ENCODE measurements around the gene FAM124B.
"Not testable (repeated sequence)": the region's sequence is repeated elsewhere in the genome, so short reads cannot be mapped to it uniquely, and the experiment has no call there.

FAM124B gene

DNA sequence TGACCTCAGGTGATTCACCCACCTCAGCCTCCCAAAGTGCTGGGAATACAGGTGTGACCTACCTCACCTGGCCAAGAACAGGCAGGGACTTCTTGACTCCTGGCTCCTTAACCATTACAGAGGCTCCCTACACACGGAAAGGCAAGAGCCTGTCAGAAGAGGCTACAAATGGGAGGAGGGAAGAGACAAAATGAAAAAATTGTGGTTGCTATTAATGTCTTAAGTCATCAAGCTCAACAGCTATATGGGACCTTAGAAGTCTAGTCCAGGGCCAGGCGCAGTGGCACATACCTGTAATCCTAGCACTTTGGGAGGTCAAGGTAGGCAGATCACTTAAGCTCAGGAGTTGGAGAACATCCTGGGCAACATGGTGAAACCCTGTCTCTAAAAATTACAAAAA is 11.5 kb upstream of the FAM124B start:
- DNase-seq: no peak
- no peak for ATAC-seq

DNA sequence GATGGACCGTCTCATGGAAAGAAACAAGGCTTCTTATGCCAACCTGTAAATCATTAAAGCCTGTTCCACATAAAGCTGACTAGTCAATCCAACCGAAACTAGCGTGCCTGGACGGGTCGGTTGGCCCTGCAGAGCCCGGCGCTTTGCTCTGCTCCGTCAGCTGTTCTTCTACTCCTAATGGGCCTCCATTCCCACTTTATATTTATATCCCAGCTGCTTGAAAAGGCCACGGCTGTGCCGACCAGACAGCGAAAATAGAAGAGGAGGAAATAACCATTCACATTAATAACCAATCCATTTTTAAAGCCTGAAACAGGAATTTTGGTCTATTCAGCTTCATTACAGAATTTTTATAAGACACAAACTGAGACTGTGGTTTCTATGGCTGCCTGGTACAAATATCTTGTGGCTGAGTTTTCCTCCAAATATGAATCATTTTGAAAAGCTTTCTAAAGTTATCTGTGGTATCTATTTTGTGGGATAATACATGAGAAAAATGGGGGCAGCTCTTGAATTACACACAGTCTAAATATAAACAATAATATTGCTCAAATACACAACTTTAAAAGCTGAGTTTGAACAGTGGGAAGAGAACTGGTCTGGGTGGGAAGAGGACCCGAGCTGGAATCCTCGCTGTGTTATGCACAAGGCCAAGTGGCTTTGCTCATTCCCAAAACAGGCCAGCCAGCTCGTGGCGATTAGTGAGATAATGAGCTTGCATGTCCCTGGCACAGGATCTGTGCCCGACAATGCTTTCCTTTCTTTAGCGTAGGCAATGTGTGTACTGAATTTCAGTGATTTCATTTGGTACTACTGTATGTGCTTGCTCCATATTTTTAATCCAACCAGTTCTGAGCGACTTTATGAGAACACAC is 10.5 kb upstream of the FAM124B start:
- no peak for ATAC-seq
- DNase-seq: no peak

DNA sequence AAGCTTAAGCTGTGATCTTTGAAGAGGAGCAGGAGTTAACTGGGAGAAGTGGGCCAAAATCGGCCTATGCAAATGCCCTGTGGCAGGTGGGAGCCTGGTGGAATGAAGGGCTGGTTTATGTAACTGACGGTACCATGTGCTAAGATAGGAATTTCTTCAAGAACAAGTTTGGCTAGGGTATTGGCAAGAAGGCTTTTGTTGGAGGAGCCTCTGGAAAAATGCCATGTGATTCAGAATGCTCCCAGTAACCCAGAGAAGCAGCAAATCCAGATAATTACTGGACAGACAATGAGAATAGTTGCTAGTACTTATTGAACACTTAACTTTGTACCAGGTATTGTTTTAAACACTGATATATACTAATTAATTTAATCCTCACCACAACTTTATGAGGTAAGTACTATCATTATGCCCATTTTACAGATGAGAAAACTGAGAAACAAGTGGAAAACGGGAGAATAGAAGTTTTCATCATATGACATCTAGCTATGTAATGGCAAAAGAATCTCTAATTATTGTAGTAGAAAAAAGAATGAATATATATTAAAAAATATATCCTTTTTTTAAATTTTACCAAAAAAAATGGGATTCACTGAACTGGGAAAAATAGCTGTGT is 9.1 kb upstream of the FAM124B start:
- no peak for ATAC-seq
- no peak for DNase-seq

GRCh38 chr2:224408676-224409075 is 6.8 kb upstream of the FAM124B start:
- DNase-seq (no peak), ATAC-seq (no peak)

GRCh38 chr2:224407241-224407701 is 5.4 kb upstream of the FAM124B start:
- no peak for ATAC-seq

DNA sequence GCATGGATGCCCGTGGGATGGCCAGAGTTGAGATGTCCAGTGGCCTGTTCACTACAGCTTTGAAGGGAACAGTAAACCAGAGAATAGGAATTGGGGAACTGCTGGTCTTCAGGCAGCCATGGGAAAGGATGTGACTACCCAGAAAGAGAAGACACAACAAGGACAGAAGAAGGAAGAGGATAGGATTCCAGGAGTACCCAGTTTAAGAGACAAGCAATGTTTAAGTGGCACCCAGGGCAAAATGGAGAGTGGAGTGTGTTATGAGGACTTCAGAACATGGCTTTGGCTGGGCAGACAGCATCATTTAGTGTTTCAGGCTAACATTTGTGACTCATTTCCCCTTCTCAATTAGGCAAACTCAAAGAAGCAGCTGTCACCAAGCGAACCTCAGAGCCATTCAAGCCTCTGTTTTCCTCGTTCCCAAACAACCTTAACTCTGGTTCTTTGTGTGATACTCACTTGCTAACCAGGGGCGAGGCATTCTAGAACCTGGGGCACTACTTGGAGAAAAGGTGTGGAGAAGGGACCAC is 4.0 kb upstream of the FAM124B start:
- DNase-seq: no peak
- ATAC-seq: no peak

More at GRCh38 chr2:224407241-224407701, 5.4 kb upstream of the FAM124B start:
- DNase-seq: no peak

DNA sequence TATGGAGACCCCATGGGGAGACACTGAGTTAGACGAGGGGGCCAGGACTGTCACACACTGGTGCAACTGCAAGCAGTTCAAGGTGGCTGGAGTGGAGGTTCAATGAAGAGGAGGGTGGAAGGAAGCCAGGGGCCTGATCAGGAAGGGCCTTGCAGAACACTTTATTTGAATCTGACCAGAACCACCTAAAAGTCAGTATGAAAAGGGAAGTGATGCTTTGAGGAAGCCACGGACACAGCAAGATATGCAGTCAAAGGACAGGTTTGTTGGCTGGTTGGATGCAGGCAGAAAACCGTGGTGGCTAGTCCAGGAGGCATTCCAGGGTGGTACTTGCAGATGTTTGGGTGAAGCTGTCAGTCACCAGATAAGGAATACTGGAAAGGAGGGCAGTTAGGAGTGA is 3.5 kb upstream of the FAM124B start:
- ATAC-seq: no peak

DNA sequence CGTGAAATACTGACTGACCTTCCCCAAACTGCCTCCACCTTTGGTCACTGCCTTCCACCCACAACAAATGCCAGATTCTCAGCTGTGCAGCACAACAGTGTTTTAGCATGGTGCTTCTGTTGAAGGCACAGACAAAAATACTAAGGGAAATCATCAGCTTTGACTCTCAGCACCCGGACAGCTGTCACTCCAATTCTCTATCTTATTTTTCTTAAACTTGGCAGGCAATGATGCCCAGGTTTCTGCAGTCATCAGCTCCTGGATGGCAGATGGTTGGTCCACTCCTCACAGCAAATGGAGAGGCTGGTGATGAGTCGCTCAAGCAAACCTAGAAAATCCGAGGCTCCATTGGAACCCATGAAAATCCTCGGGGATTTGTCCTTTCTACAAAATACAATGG is 2.9 kb upstream of the FAM124B start:
- DNase-seq (no peak), ATAC-seq (no peak)

More for the DNA sequence above, 3.5 kb upstream of the FAM124B start:
- no peak for DNase-seq

- no peak for DNase-seq
- ATAC-seq: no peak
Observed at GRCh38 chr2:224403657-224404056, 1.8 kb upstream of the FAM124B start.

GRCh38 chr2:224400886-224401632 is 848 bp downstream of the FAM124B start:
- no peak for DNase-seq

GRCh38 chr2:224400174-224400810 is 1.6 kb downstream of the FAM124B start:
- DNase-seq: no peak
- ATAC-seq: no peak

More at GRCh38 chr2:224400886-224401632, 848 bp downstream of the FAM124B start:
- ATAC-seq: no peak

DNA sequence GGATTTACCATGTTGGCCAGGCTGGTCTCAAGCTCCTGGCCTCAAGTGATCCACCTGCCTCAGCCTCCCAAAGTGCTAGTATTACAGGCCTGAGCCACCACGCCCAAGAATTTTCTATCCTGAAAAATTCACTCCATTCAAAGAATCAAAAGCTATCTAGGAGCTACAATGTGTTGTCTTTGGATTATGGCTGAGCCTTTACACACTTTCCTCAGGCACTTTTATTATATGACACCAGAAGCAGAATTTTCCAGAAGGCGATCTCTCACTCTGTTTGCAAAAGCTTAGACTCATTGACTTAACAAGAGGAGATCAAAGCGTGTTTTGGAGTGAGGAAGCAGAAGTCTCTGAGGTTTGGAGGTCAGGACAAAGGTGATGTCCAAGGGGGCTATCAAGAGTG is 3.6 kb downstream of the FAM124B start:
- DNase-seq: no peak
- no peak for ATAC-seq

GRCh38 chr2:224397100-224397499 is 4.8 kb downstream of the FAM124B start:
- not testable (repeated sequence) for DNase-seq, ATAC-seq

DNA sequence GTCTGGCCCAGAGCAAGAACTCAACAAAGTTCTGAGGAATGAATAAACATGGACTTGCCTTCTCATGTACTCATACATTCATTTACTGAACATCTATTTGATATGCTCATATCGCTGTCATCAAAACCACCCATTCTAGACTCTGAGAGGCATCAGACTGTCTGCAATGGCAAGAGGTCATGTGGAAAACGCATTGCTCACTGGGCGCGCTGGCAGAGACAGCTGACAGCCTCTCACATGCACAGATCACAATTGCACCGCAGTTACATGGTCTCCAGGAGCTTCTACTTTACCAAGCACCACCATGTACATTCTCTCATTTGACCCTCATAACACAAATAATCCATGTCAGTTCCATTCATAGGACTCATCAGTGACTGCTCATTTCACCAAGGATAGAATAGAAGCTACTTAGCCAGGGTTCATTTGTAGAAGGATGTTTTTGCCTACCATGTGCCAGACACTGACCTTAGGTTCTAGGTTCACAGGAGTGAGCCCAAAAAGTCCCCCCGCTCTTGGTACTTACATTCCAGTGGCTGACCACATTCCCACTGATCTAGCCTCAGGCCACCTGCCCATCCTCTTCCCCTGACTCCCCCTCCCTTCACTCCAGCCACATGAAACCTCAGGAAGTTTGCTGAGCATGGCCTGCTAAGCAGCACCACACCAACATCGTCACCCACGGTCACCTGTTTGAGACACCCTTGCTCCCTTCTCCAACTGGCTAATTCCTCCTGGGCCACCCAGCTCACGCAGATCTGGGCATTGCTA is 6.1 kb downstream of the FAM124B start:
- DNase-seq: no peak
- no peak for ATAC-seq

GRCh38 chr2:224393157-224393872 is 8.6 kb downstream of the FAM124B start:
- ATAC-seq (no peak), DNase-seq (no peak)

GRCh38 chr2:224392545-224392944 is 9.4 kb downstream of the FAM124B start:
- DNase-seq (no peak), ATAC-seq (no peak)

- DNase-seq (no peak), ATAC-seq (no peak)
Observed at GRCh38 chr2:224389317-224389716, 12.6 kb downstream of the FAM124B start.

- no peak for DNase-seq
Observed at GRCh38 chr2:224386876-224387275, 15.0 kb downstream of the FAM124B start.

GRCh38 chr2:224382973-224383555 is 18.8 kb downstream of the FAM124B start:
- DNase-seq (no peak), ATAC-seq (no peak)

More at GRCh38 chr2:224386876-224387275, 15.0 kb downstream of the FAM124B start:
- no peak for ATAC-seq

DNA sequence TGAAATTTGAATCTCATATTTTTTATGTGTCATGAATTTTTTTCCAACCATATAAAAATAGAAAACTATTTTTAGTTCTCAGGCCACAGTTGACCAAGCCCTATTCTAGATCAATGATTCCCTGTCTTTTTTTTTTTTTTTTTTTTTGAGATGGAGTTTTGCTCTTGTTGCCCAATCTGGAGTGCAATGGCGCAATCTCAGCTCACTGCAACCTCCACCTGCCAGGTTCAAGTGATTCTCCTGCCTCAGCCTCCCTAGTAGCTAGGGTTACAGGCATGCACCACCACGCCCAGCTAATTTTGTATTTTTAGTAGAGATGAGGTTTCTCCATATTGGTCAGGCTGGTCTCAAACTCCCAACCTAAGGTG is 19.6 kb downstream of the FAM124B start:
- DNase-seq, ATAC-seq: not testable (repeated sequence)
